Activated naive CD4-positive, alpha-beta T cell treated with anti-CD3 and anti-CD28 coated beads, Interleukin-2, amount 50 U/mL, for 24 hours (primary cell): ENCODE results near the gene HBQ1.
A peak's percentile ranks its signal among the peaks of the same experiment; 100 is the strongest.
"Not testable (repeated sequence)": the region's sequence is repeated elsewhere in the genome, so short reads cannot be mapped to it uniquely, and the experiment has no call there.

Experiments
- H3K27ac Mint-ChIP-seq: one replicate; pipeline ENCODE4 v1.8.0; 2021; ENCODE audit warnings: mild to moderate bottlenecking, mixed read lengths
- H3K27me3 Mint-ChIP-seq: one replicate; pipeline ENCODE4 v1.8.0; 2021; ENCODE audit warnings: mixed read lengths
- H3K36me3 Mint-ChIP-seq: one replicate; pipeline ENCODE4 v1.8.0; 2021; ENCODE audit warnings: mixed read lengths
- H3K4me1 Mint-ChIP-seq: one replicate; pipeline ENCODE4 v1.8.0; 2021; ENCODE audit warnings: mixed read lengths
- H3K4me3 Mint-ChIP-seq: one replicate; pipeline ENCODE4 v1.8.0; 2021; ENCODE audit warnings: mild to moderate bottlenecking, mixed read lengths
- H3K9me3 Mint-ChIP-seq: one replicate; pipeline ENCODE4 v1.8.0; 2021; ENCODE audit warnings: mixed read lengths

The HBQ1 gene

GRCh38 chr16:153550-154216, 26.6 kb upstream of the HBQ1 start:
- not testable (repeated sequence) for H3K9me3 Mint-ChIP-seq, H3K36me3 Mint-ChIP-seq, H3K4me3 Mint-ChIP-seq, H3K27ac Mint-ChIP-seq, H3K4me1 Mint-ChIP-seq
- H3K27me3 Mint-ChIP-seq: peaks cover 23% of the 10 kb centered on the region

DNA sequence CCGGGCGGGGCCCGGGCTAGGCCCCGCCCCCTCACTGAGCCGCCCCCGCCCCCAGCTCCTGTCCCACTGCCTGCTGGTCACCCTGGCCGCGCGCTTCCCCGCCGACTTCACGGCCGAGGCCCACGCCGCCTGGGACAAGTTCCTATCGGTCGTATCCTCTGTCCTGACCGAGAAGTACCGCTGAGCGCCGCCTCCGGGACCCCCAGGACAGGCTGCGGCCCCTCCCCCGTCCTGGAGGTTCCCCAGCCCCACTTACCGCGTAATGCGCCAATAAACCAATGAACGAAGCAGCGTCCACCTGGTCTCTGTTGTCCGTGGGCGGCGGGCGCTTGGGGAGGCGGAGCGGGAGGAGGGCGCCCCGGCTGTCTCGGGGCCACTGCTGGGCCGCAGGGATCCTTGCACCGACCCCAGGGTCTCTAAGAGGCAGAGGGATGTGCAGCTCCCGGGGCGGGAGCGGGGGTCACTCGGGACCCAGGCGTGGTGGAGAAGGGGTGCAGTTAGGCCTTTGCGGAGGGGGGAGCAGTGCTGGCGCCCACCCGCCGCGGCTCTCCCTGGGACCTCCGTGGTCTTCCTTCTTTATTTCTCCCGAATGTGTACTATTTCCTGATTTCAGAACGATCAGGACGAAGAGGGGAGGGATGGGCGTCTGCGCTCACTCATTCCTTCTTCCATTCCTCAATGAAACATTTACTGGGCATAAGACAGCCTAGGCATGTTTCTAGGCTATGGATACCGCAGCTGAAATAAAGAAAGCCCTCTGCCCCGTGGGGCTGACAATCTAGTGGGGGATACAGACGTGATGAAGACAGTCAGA, 25.8 kb upstream of the HBQ1 start:
- Mint-ChIP-seq H3K4me3 (peak overlapping the region; percentile 77), H3K9me3 (no peaks in the 10 kb centered on the region), H3K27me3 (peaks cover 26% of the 10 kb centered on the region), H3K36me3 (no peaks in the 10 kb centered on the region), H3K4me1 (peaks cover 9% of the 10 kb centered on the region), H3K27ac (peak overlapping the region; percentile 15)

- Mint-ChIP-seq H3K4me3 (peak overlapping the region; percentile 77), H3K9me3 (no peaks in the 10 kb centered on the region), H3K4me1 (peaks cover 9% of the 10 kb centered on the region), H3K27me3 (peaks cover 25% of the 10 kb centered on the region), H3K36me3 (no peaks in the 10 kb centered on the region), H3K27ac (no peak overlapping the region)
Observed at GRCh38 chr16:155031-155398, 25.2 kb upstream of the HBQ1 start.

GRCh38 chr16:159136-159849, 21.0 kb upstream of the HBQ1 start:
- Mint-ChIP-seq H3K27ac (no peak overlapping the region), H3K27me3 (peaks cover 21% of the 10 kb centered on the region), H3K9me3 (no peaks in the 10 kb centered on the region), H3K4me3 (no peak overlapping the region), H3K4me1 (peaks cover 6% of the 10 kb centered on the region), H3K36me3 (no peaks in the 10 kb centered on the region)

GRCh38 chr16:160242-160641, 20.0 kb upstream of the HBQ1 start:
- H3K4me3 Mint-ChIP-seq, H3K4me1 Mint-ChIP-seq, H3K36me3 Mint-ChIP-seq, H3K27ac Mint-ChIP-seq, H3K9me3 Mint-ChIP-seq: not testable (repeated sequence)
- H3K27me3 Mint-ChIP-seq: peaks cover 16% of the 10 kb centered on the region

DNA sequence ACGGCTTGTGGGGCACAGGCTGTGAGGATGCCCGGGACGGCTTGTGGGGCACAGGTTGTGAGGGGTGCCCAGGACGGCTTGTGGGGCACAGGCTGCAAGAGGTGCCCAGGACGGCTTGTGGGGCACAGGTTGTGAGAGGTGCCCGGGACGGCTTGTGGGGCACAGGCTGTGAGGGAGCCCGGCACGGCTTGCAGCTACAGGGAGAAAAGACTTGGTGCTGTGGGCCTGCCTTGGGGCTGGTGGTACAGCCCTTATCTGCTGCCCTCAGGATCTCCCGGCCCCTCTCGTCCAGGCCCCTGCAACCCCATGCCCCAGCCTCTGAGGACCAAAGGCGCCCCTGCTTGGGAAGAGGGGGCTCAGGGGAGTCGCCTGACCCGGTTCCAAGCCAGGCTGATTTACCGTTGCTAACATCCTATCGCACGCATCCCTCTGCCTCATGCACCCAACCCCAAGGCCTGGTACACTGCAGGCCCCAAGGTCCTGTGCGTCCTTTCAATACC, 19.5 kb upstream of the HBQ1 start:
- no peaks in the 10 kb centered on the region for H3K4me1 Mint-ChIP-seq
- no peak overlapping the region for H3K4me3 Mint-ChIP-seq
- no peak overlapping the region for H3K27ac Mint-ChIP-seq
- H3K36me3 Mint-ChIP-seq: no peaks in the 10 kb centered on the region
- H3K27me3 Mint-ChIP-seq: peaks cover 13% of the 10 kb centered on the region
- no peaks in the 10 kb centered on the region for H3K9me3 Mint-ChIP-seq

DNA sequence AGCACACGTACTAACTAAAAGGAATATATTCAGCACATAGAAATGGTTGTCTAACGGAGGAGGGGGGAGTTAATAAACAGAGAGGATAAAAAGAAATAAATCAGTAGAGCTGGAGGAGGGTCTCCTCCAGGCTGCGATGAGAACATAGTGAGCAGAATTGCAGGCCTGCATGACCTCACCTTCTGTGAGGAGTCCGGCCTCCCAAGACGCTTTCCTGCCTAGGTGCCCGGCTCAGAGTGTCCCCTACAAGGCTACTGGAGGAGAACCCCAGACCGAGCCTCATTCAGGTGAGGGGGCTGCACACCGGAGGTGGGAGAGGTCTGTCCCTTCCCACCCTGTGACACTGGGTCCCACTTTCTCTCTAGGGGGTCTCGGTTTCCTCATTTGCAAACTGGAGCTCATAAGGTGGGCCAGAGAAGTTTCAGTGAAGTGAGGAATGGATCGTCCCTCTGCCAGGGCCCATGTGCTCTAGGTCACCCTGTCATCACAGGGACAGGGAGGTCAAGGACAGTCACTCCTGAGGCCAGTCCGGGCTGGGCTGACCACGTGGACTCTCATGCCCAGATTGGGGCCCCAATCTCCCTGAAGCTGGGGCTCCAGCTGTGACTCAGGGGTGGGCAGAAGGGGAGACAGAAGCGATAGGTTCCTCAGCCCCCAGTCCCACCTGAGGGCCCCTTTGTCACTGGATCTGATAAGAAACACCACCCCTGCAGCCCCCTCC, 17.8 kb upstream of the HBQ1 start:
- Mint-ChIP-seq H3K27me3 (peaks cover 15% of the 10 kb centered on the region), H3K9me3 (no peaks in the 10 kb centered on the region), H3K4me1 (peaks cover 5% of the 10 kb centered on the region), H3K27ac (no peak overlapping the region), H3K4me3 (no peak overlapping the region), H3K36me3 (no peaks in the 10 kb centered on the region)

DNA sequence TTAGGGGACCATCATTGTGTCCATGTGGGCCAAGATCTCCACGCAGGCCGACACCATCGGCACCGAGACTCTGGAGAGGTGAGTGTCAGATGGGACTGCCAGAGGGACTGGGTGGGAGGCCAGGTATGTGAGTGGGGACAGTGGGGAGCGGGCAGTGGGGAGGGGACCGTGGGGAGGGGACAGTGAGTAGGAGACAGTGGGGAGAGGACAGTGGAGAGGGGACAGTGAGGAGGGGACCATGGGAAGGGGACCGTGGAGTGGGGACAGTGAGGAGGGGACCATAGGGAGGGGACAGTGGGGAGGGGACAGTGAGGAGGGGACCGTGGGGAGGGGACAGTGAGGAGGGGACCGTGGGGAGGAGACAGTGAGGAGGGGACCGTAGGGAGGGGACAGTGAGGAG, 17.1 kb upstream of the HBQ1 start:
- H3K4me1 Mint-ChIP-seq, H3K27ac Mint-ChIP-seq, H3K4me3 Mint-ChIP-seq, H3K9me3 Mint-ChIP-seq, H3K36me3 Mint-ChIP-seq: not testable (repeated sequence)
- peaks cover 17% of the 10 kb centered on the region for H3K27me3 Mint-ChIP-seq

DNA sequence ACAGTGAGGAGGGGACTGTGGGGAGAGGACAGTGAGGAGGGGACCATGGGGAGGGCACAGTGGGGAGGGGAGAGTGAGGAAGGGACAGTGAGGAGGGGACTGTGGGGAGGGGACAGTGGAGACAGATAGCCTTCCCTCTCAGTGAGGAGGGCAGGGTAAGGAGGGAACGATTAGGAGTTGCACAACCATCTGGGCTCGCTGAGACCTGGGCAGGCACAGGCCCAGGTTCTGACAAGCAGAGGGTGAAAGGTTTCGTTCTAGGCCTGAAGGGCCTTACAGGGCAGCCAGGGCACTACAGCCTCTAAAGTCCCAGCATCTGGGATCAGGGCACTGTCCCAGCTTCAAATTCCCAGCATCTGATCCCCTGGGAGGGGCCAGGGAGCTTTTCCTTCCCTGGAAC, 16.6 kb upstream of the HBQ1 start:
- Mint-ChIP-seq H3K4me3 (peak overlapping the region; percentile 55), H3K27me3 (peaks cover 19% of the 10 kb centered on the region)
- H3K27ac Mint-ChIP-seq, H3K36me3 Mint-ChIP-seq, H3K4me1 Mint-ChIP-seq, H3K9me3 Mint-ChIP-seq: not testable (repeated sequence)

- H3K4me1 Mint-ChIP-seq, H3K27ac Mint-ChIP-seq, H3K36me3 Mint-ChIP-seq, H3K4me3 Mint-ChIP-seq, H3K9me3 Mint-ChIP-seq: not testable (repeated sequence)
- H3K27me3 Mint-ChIP-seq: peaks cover 19% of the 10 kb centered on the region
Observed at GRCh38 chr16:164134-164823, 16.0 kb upstream of the HBQ1 start.

DNA sequence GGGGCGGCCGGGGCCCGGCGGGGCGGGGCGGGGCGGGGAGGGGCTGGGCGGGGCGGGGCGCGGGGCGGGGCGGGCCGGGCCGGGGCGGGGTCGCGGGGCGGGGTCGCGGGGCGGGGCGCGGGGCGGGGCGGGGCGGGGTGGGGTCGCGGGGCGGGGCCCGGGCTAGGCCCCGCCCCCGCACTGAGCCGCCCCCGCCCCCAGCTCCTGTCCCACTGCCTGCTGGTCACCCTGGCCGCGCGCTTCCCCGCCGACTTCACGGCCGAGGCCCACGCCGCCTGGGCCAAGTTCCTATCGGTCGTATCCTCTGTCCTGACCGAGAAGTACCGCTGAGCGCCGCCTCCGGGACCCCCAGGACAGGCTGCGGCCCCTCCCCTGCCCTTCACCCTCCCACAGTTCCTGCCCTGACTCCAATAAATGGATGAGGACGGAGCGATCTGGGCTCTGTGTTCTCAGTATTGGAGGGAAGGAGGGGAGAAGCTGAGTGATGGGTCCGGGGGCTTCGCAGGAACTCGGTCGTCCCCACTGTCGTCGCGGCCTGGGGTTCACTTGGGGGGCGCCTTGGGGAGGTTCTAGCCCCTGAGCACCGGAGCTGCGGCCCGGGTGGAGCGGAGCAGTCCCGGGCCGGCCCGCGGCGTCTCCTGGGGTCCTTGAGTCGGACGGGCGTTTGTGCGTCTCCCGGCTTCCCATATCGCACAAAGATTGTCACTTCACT, 15.3 kb upstream of the HBQ1 start:
- no peaks in the 10 kb centered on the region for H3K36me3 Mint-ChIP-seq
- no peaks in the 10 kb centered on the region for H3K9me3 Mint-ChIP-seq
- no peak overlapping the region for H3K27ac Mint-ChIP-seq
- peaks cover 5% of the 10 kb centered on the region for H3K4me1 Mint-ChIP-seq
- H3K27me3 Mint-ChIP-seq: peaks cover 18% of the 10 kb centered on the region
- peak overlapping the region; percentile 39 for H3K4me3 Mint-ChIP-seq

- no peak within 1 kb of the TSS for H3K27ac Mint-ChIP-seq
Observed at GRCh38 chr16:165539-166374, 14.5 kb upstream of the HBQ1 start, which contains the start of gene HBM. HBM (plus strand) TSS chr16:165978; CDS start chr16:165998, 20 bp downstream.

DNA sequence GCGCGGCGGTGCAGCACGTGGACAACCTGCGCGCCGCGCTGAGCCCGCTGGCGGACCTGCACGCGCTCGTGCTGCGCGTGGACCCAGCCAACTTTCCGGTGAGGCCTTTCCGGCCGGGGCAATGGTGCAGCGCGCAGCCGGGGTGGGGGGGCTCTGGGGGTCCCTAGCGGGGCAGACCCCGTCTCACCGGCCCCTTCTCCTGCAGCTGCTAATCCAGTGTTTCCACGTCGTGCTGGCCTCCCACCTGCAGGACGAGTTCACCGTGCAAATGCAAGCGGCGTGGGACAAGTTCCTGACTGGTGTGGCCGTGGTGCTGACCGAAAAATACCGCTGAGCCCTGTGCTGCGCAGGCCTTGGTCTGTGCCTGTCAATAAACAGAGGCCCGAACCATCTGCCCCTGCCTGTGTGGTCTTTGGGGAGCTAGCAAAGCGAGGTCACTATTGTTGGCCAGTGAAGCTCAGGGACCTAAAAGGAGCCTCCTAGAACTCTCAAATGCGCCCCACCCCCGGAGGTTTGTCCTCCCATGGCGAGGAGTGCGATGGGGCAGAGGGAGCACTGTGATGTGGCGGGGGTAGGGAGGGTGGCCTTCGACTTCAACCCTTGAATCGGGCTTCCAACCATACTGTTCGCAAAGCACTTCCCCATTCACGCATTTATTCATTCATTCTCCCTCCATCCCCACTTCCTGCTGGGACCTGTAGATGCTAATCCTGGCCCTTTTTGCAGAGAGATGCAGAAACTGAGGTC, 13.7 kb upstream of the HBQ1 start:
- H3K4me3 Mint-ChIP-seq: peak overlapping the region; percentile 39
- H3K27ac Mint-ChIP-seq: no peak overlapping the region

More at GRCh38 chr16:165539-166374, 14.5 kb upstream of the HBQ1 start, which contains the start of gene HBM:
- Mint-ChIP-seq H3K9me3 (no peaks in the 10 kb centered on the region), H3K4me3 (peak within 1 kb of the TSS; percentile 55), H3K27me3 (peaks cover 24% of the 10 kb centered on the region), H3K4me1 (peaks cover 5% of the 10 kb centered on the region), H3K36me3 (no peaks in the 10 kb centered on the region)

More for the DNA sequence above, 13.7 kb upstream of the HBQ1 start:
- no peaks in the 10 kb centered on the region for H3K36me3 Mint-ChIP-seq
- H3K4me1 Mint-ChIP-seq: peaks cover 5% of the 10 kb centered on the region
- H3K9me3 Mint-ChIP-seq: no peaks in the 10 kb centered on the region
- H3K27me3 Mint-ChIP-seq: peaks cover 29% of the 10 kb centered on the region
